Endothelial cell of umbilical vein (primary cell): Measurements from ENCODE around the gene C16orf87. TPM values are rescaled to one million over a fixed set of nuclear protein-coding genes. Genes with fewer than 3 reads are reported as not detected.

ENCODE experiments used
- BruUV-seq: library from RNA; stranded (reverse); fragments of 400-500 nt; replicated peaks from 2 replicates; lab custom pipeline; 2021; lab: Mats Ljungman, UMichigan
- CTCF ChIA-PET: fragments of 300-600, 350-600 bp; sonication (Branson Sonifier 250); formaldehyde crosslinking; loops from one replicate; lab custom pipeline; 2021; ENCODE audit warnings: antibody characterized with exemption, inconsistent platforms; lab: Charles Lee
- POLR2A ChIA-PET: fragments of 300-600, 350-600 bp; sonication (Branson Sonifier 250); formaldehyde crosslinking; loops from one replicate; lab custom pipeline; 2021; ENCODE audit warnings: antibody characterized with exemption, inconsistent platforms; lab: Charles Lee
- DNase-seq: peaks from one replicate; pipeline ENCODE4 v3.0.0-alpha.2; 2011; ENCODE audit warnings: low read depth, low spot score
- FAIRE-seq: peaks from 2 replicates; lab custom pipeline; 2011; peaks lifted over from hg19 to GRCh38; lab: Jason Lieb, UNC
- H2AFZ ChIP-seq: 2 replicates; pipeline ENCODE4 v1.6.0; 2012; ENCODE audit warnings: low read depth, low read length, control low read depth, inconsistent platforms
- H3K27ac ChIP-seq: 2 replicates; pipeline ENCODE4 v1.5.1; 2011; ENCODE audit warnings: low read depth, mild to moderate bottlenecking, control low read depth, low read length, moderate library complexity; ENCODE audit not compliant: insufficient read depth
- H3K27me3 ChIP-seq, 2 experiments: 2 replicates each; pipeline versions ENCODE4 v1.6.0 to v1.6.1; 2011; ENCODE audit warnings: low read length in 2 of 2, mixed read lengths in 1 of 2; ENCODE audit not compliant: control insufficient read depth in 2 of 2, insufficient read depth in 2 of 2
- H3K36me3 ChIP-seq, 2 experiments: 2 replicates in 1 of 2; 3 replicates in 1 of 2; pipeline ENCODE4 v1.5.1; 2011; ENCODE audit warnings: low read length in 2 of 2, mild to moderate bottlenecking in 1 of 2, moderate library complexity in 1 of 2; ENCODE audit not compliant: control insufficient read depth in 2 of 2, insufficient read depth in 2 of 2; ENCODE audit errors: extremely low read depth in 1 of 2
- H3K4me1 ChIP-seq: 3 replicates; pipeline ENCODE4 v1.5.1; 2011; ENCODE audit warnings: mild to moderate bottlenecking, low read length; ENCODE audit not compliant: control insufficient read depth, insufficient read depth; ENCODE audit errors: extremely low read depth
- H3K4me2 ChIP-seq: 2 replicates; pipeline ENCODE4 v1.6.1; 2011; ENCODE audit warnings: low read length, control low read depth, mixed read lengths; ENCODE audit not compliant: insufficient read depth
- H3K4me3 ChIP-seq, 3 experiments: fragments of 200-600 bp in 1 of 3; sonication (generic), shearing (Covaris generic) in 1 of 3; replicated peaks in 1 of 3; 2 replicates each; pipeline ENCODE4 v1.5.1; 2011 to 2016; ENCODE audit warnings: control low read depth in 3 of 3, low read length in 3 of 3, mild to moderate bottlenecking in 2 of 3, inconsistent platforms in 1 of 3, low read depth in 1 of 3, moderate library complexity in 1 of 3; ENCODE audit not compliant: insufficient read depth in 1 of 3
- H3K79me2 ChIP-seq: 2 replicates; pipeline ENCODE4 v1.6.0; 2012; ENCODE audit warnings: low read length, inconsistent platforms; ENCODE audit not compliant: control insufficient read depth, insufficient read depth
- H3K9ac ChIP-seq: replicated peaks from 2 replicates; pipeline ENCODE3; 2011; ENCODE audit warnings: low read length, control low read depth; ENCODE audit not compliant: insufficient read depth; ENCODE audit errors: extremely low read depth
- H3K9me1 ChIP-seq: replicated peaks from 3 replicates; pipeline ENCODE4 v1.6.0; 2011; ENCODE audit warnings: mild to moderate bottlenecking, low read length; ENCODE audit not compliant: control insufficient read depth, insufficient read depth; ENCODE audit errors: extremely low read depth
- H3K9me3 ChIP-seq: replicated peaks from 2 replicates; pipeline ENCODE4 v1.5.1; 2012; ENCODE audit warnings: low read length, inconsistent platforms; ENCODE audit not compliant: control insufficient read depth, insufficient read depth
- H4K20me1 ChIP-seq: replicated peaks from 2 replicates; pipeline ENCODE3; 2011; ENCODE audit warnings: mild to moderate bottlenecking, low read length; ENCODE audit not compliant: control insufficient read depth, insufficient read depth; ENCODE audit errors: extremely low read depth
- CTCF ChIP-seq, 2 donors: IDR thresholded peaks; 1 replicate in 1 of 2; 2 replicates in 1 of 2; pipeline ENCODE4 v1.5.1; 2011; ENCODE audit warnings: low read length in 2 of 2, mild to moderate bottlenecking in 2 of 2, moderate library complexity in 2 of 2, control low read depth in 1 of 2, inconsistent platforms in 1 of 2, low read depth in 1 of 2; ENCODE audit not compliant: insufficient read depth in 1 of 2; ENCODE audit errors: extremely low read depth in 1 of 2
- EZH2 ChIP-seq: IDR thresholded peaks from 2 replicates; pipeline ENCODE4 v1.6.1; 2012; ENCODE audit warnings: borderline replicate concordance, low read depth, mild to moderate bottlenecking, moderate library complexity, low read length, inconsistent platforms; ENCODE audit not compliant: severe bottlenecking
- FOS ChIP-seq: IDR thresholded peaks from 2 replicates; pipeline ENCODE4 v1.6.1; 2011; ENCODE audit warnings: mild to moderate bottlenecking, low read length, moderate library complexity, borderline replicate concordance; ENCODE audit not compliant: insufficient read depth
- GATA2 ChIP-seq: IDR thresholded peaks from 2 replicates; pipeline ENCODE4 v1.7.0; 2011; ENCODE audit warnings: low read depth, mild to moderate bottlenecking, moderate library complexity, mixed read lengths, low read length; ENCODE audit not compliant: insufficient read length, insufficient read depth
- JUN ChIP-seq: IDR thresholded peaks from 2 replicates; pipeline ENCODE4 v1.6.1; 2011; ENCODE audit warnings: borderline replicate concordance, low read depth; ENCODE audit not compliant: insufficient read length, insufficient read depth
- MAX ChIP-seq: IDR thresholded peaks from 2 replicates; pipeline ENCODE4 v1.6.1; 2011; ENCODE audit not compliant: insufficient read depth, insufficient read length
- MYC ChIP-seq: IDR thresholded peaks from one replicate; pipeline ENCODE4 v1.6.1; 2011; ENCODE audit warnings: mild to moderate bottlenecking, low read depth, low read length
- POLR2A ChIP-seq: IDR thresholded peaks from 2 replicates; pipeline ENCODE4 v1.6.1; 2012; ENCODE audit warnings: low read depth, mild to moderate bottlenecking, control low read depth, low read length
- POLR2AphosphoS5 ChIP-seq: IDR thresholded peaks from 2 replicates; pipeline ENCODE4 v1.6.1; 2012; ENCODE audit warnings: low read depth, mild to moderate bottlenecking, control low read depth, low read length, moderate library complexity; ENCODE audit not compliant: insufficient read depth
- dilution Hi-C: fragments of 300-500 bp; cut with MboI; formaldehyde crosslinking; loops from one replicate; pipeline ENCODE4 v1.15.0; 2019; ENCODE audit warnings: low sequenced_read_pairs; ENCODE audit not compliant: extremely low pct_ligation_motif_present
- intact Hi-C: fragments of 100-400 bp; cut with micrococcal nuclease; formaldehyde crosslinking; loops from one replicate; pipeline ENCODE4 v1.10.0; 2022
- polyA plus RNA-seq, 4 experiments: library from polyadenylated mRNA; depleted of rRNA in 3 of 4; stranded (reverse) in 3 of 4; unstranded in 1 of 4; fragments of >200 nt; gene quantifications; 2 replicates each; pipeline versions ENCODE4 v1.2.1 to v1.2.3, GENCODE V29; 2011 to 2012; ENCODE audit warnings: missing spikeins in 1 of 4
- total RNA-seq: library from RNA; stranded (reverse); gene quantifications from 2 replicates; pipeline ENCODE4 v1.2.3, GENCODE V29; 2021

The C16orf87 gene
- total and polyA plus RNA-seq, 2 donors (not counting 3 experiments of a cell fraction or from before 2014, with no cell fraction given) = 2.4 to 8.5 TPM

- intact Hi-C loops = no loop called here
- ChIA-PET POLR2A (no interaction called here), CTCF (no interaction called here)
- no peak overlapping the region for H3K4me2 ChIP-seq
- H2AFZ ChIP-seq = no peak overlapping the region
- BruUV-seq = no TSS peak
- H3K9me1 ChIP-seq = no peaks in the 10 kb centered on the region
- H3K9me3 ChIP-seq = no peaks in the 10 kb centered on the region
- peaks cover 7% of the 10 kb centered on the region for H4K20me1 ChIP-seq
- DNase-seq = peak; percentile 16
- no peak for TF ChIP-seq MYC
- TF ChIP-seq FOS = peak; percentile 39
- no peak overlapping the region for H3K9ac ChIP-seq
- no peaks in the 10 kb centered on the region for H3K27me3 ChIP-seq
- H3K4me1 ChIP-seq = no peaks in the 10 kb centered on the region
- dilution Hi-C loops = no loop called here
- H3K79me2 ChIP-seq = peaks cover 51% of the 10 kb centered on the region
- H3K36me3 ChIP-seq = no peaks in the 10 kb centered on the region
- H3K27ac ChIP-seq = no peak overlapping the region
- FAIRE-seq = no peak
- H3K4me3 ChIP-seq = no peak overlapping the region
Observed at GRCh38 chr16:46817961-46818360, 13.0 kb downstream of the C16orf87 start.

- no peak overlapping the region for H3K27ac ChIP-seq
- H2AFZ ChIP-seq = no peak overlapping the region
- no peak overlapping the region for H3K9ac ChIP-seq
- CTCF ChIA-PET = interaction anchor here (1.1 to 2.2 kb wide), 2 partner anchors 8 to 13 kb away, joined by 3 to 22 read pairs; no protein-coding TSS in a partner anchor
- peaks cover 5% of the 10 kb centered on the region for H4K20me1 ChIP-seq
- TF ChIP-seq FOS (no peak), CTCF (IDR thresholded peaks at IDR 0.05; ENCODE audit: extremely low read depth in 1 of 2, insufficient read depth in 1 of 2, low read depth in 1 of 2, low read length in 2 of 2) (no peak), JUN (no peak), EZH2 (no peak), MAX (no peak), GATA2 (no peak), POLR2A (no peak), POLR2AphosphoS5 (no peak), MYC (no peak)
- no peaks in the 10 kb centered on the region for H3K9me1 ChIP-seq
- peaks cover 6% of the 10 kb centered on the region for H3K4me1 ChIP-seq
- intact Hi-C loops = no loop called here
- DNase-seq (no peak), FAIRE-seq (no peak)
- H3K4me3 ChIP-seq = no peak overlapping the region
- POLR2A ChIA-PET = no interaction called here
- BruUV-seq = no TSS peak
- H3K36me3 ChIP-seq = no peaks in the 10 kb centered on the region
- H3K4me2 ChIP-seq = no peak overlapping the region
- H3K79me2 ChIP-seq = peaks cover 47% of the 10 kb centered on the region
- H3K27me3 ChIP-seq = no peaks in the 10 kb centered on the region
- no peaks in the 10 kb centered on the region for H3K9me3 ChIP-seq
- dilution Hi-C loops = no loop called here
Observed at GRCh38 chr16:46814790-46815189, 16.2 kb downstream of the C16orf87 start.
